K562 (cell line): ENCODE data around the gene PLAAT5. TPM values are rescaled to one million over a fixed set of nuclear protein-coding genes. Genes with fewer than 3 reads are reported as not detected.
A peak's percentile ranks its signal among the peaks of the same experiment; 100 is the strongest.

Experiments used
- ATAC-seq: fragments of 200-7000 bp; cut with Tn5 transposase; 3 replicates; pipeline ENCODE4 v1.9.1; 2020; ENCODE audit warnings: moderate library complexity
- BruUV-seq: library from RNA; stranded (reverse); fragments of 400-500 nt; replicated peaks from 2 replicates; lab custom pipeline; 2021; lab: Mats Ljungman, UMichigan
- CTCF ChIA-PET: fragments of 300-600 bp; formaldehyde crosslinking; extraction: SDS; loops from one replicate; lab custom pipeline; 2021; ENCODE audit warnings: low intra/inter-chr PET ratio; lab: Yijun Ruan, JAX
- POLR2A ChIA-PET: fragments of 300-600, 350-650 bp; sonication (Branson Sonifier 250); formaldehyde crosslinking; extraction: SDS; loops from one replicate; lab custom pipeline; 2021; ENCODE audit warnings: antibody characterized with exemption, inconsistent platforms; lab: Yijun Ruan, JAX
- DNase-seq, 4 experiments: peaks; one replicate each; pipeline versions ENCODE4 v3.0.0 to v3.0.0-alpha.2; 2011 to 2018; ENCODE audit warnings: low spot score in 3 of 4, mixed read lengths in 3 of 4; ENCODE audit errors: extremely low read depth in 1 of 4
- FAIRE-seq: peaks from 2 replicates; lab custom pipeline; 2011; peaks lifted over from hg19 to GRCh38; lab: Jason Lieb, UNC
- H2AFZ ChIP-seq: 2 replicates; pipeline ENCODE4 v1.6.0; 2011; ENCODE audit warnings: low read depth, low read length, control low read depth, inconsistent platforms
- H3K27ac ChIP-seq: fragments of 200-600 bp; 3 replicates; pipeline ENCODE4 v1.8.0; 2011; ENCODE audit warnings: low read depth, mild to moderate bottlenecking, control low read depth, inconsistent platforms, low read length, moderate library complexity, mixed read lengths; ENCODE audit errors: extremely low read depth
- H3K27me3 ChIP-seq, 2 experiments: fragments of 300-600 bp in 1 of 2; 2 replicates in 1 of 2; 3 replicates in 1 of 2; pipeline versions ENCODE4 v1.6.0 to v1.8.0; 2011; ENCODE audit warnings: inconsistent platforms in 2 of 2, low read length in 2 of 2, mild to moderate bottlenecking in 1 of 2, mixed read lengths in 1 of 2, moderate library complexity in 1 of 2; ENCODE audit not compliant: control insufficient read depth in 2 of 2, insufficient read depth in 2 of 2
- H3K36me3 ChIP-seq: fragments of 300-600 bp; 3 replicates; pipeline ENCODE4 v1.8.0; 2011; ENCODE audit warnings: mild to moderate bottlenecking, low read length, inconsistent platforms; ENCODE audit not compliant: control insufficient read depth, insufficient read depth
- H3K4me1 ChIP-seq, 2 experiments: fragments of 200-600 bp in 1 of 2; replicated peaks in 1 of 2; 2 replicates in 1 of 2; 3 replicates in 1 of 2; pipeline versions ENCODE4 v1.5.1 to v1.8.0; 2011; ENCODE audit warnings: inconsistent platforms in 2 of 2, low read length in 2 of 2, mild to moderate bottlenecking in 1 of 2, mixed read lengths in 1 of 2, moderate library complexity in 1 of 2; ENCODE audit not compliant: control insufficient read depth in 2 of 2, insufficient read depth in 2 of 2
- H3K4me2 ChIP-seq: 2 replicates; pipeline ENCODE4 v1.6.1; 2011; ENCODE audit warnings: low read length, control low read depth, inconsistent platforms, mixed read lengths; ENCODE audit not compliant: insufficient read depth
- H3K4me3 ChIP-seq: fragments of 200-600 bp; sonication (generic), shearing (Covaris generic); 2 replicates; pipeline ENCODE4 v1.5.1; 2016; ENCODE audit warnings: control low read depth, inconsistent platforms
- H3K79me2 ChIP-seq: fragments of 200-600 bp; 3 replicates; pipeline ENCODE4 v1.8.0; 2011; ENCODE audit warnings: low read length, inconsistent platforms; ENCODE audit not compliant: control insufficient read depth, insufficient read depth
- H3K9ac ChIP-seq, 2 experiments: 2 replicates each; pipeline versions ENCODE4 v1.6.0 to v1.6.1; 2011; ENCODE audit warnings: low read depth in 2 of 2, low read length in 2 of 2, control low read depth in 1 of 2, inconsistent platforms in 1 of 2, mild to moderate bottlenecking in 1 of 2, mixed read lengths in 1 of 2; ENCODE audit not compliant: insufficient read depth in 1 of 2
- H3K9me1 ChIP-seq: one replicate; pipeline ENCODE4 v1.6.0; 2011; ENCODE audit warnings: inconsistent platforms, mild to moderate bottlenecking, low read length, moderate library complexity; ENCODE audit not compliant: control insufficient read depth, insufficient read depth
- H3K9me3 ChIP-seq: replicated peaks from 2 replicates; pipeline ENCODE4 v1.5.1; 2011; ENCODE audit warnings: low read depth, low read length, inconsistent platforms; ENCODE audit not compliant: control insufficient read depth, insufficient read depth
- H4K20me1 ChIP-seq: replicated peaks from 2 replicates; pipeline ENCODE4 v1.6.1; 2011; ENCODE audit warnings: low read length, inconsistent platforms, mixed read lengths; ENCODE audit not compliant: control insufficient read depth, insufficient read depth
- BACH1 ChIP-seq: fragments of 200-800 bp; sonication (Bioruptor generic); IDR thresholded peaks from 2 replicates; pipeline ENCODE4 v1.6.1; 2016; ENCODE audit warnings: missing genetic modification characterization, missing compliant biosample characterization
- GABPA ChIP-seq: fragments of 200-800 bp; sonication (Bioruptor generic); conservative IDR thresholded peaks from 2 replicates; pipeline ENCODE4 v1.6.1; 2016; ENCODE audit warnings: low read depth, missing genetic modification characterization, missing compliant biosample characterization
- GATA2 ChIP-seq: sonication (generic); formaldehyde crosslinking; IDR thresholded peaks from 2 replicates; pipeline ENCODE4 v1.4.0; 2020; ENCODE audit warnings: mild to moderate bottlenecking, missing genetic modification reagents
- L3MBTL2 ChIP-seq: fragments of 450-650 bp; IDR thresholded peaks from 2 replicates; pipeline ENCODE4 v1.6.1; 2016; ENCODE audit warnings: mild to moderate bottlenecking, moderate library complexity
- POLR3A ChIP-seq: IDR thresholded peaks from 2 replicates; pipeline ENCODE4 v1.6.1; 2011; ENCODE audit warnings: borderline replicate concordance, mild to moderate bottlenecking, moderate library complexity; ENCODE audit not compliant: insufficient read length, insufficient read depth; ENCODE audit errors: extremely low read depth
- RREB1 ChIP-seq: fragments of 250-450 bp; sonication (Bioruptor Pico); IDR thresholded peaks from 2 replicates; pipeline ENCODE4 v1.4.0; 2020
- TEAD4 ChIP-seq, 2 experiments: sonication (generic) in 1 of 2; formaldehyde crosslinking in 1 of 2; IDR thresholded peaks; 2 replicates each; pipeline versions ENCODE4 v1.6.1 to v1.8.0; 2012 to 2022; ENCODE audit warnings: borderline replicate concordance in 1 of 2, inconsistent platforms in 1 of 2, low read length in 1 of 2, mild to moderate bottlenecking in 1 of 2, missing genetic modification reagents in 1 of 2
- ZNF175 ChIP-seq: fragments of 200-800 bp; sonication (Bioruptor generic); IDR thresholded peaks from 2 replicates; pipeline ENCODE4 v1.6.1; 2016; ENCODE audit warnings: low read depth, mild to moderate bottlenecking, missing genetic modification characterization, missing compliant biosample characterization
- ZNF592 ChIP-seq: fragments of 450-650 bp; IDR thresholded peaks from 2 replicates; pipeline ENCODE4 v1.6.1; 2017; ENCODE audit warnings: antibody characterized with exemption, mild to moderate bottlenecking
- WGBS: fragments of 100-300 bp; shearing (Covaris generic); methylation state at CpG from one replicate; pipeline ENCODE4 v1.1.6; 2016; ENCODE audit warnings: low coverage, mixed read lengths; ENCODE audit not compliant: insufficient coverage; ENCODE audit errors: missing lambda C conversion rate; 5-methylcytosine and 5-hydroxymethylcytosine counted together
- in situ Hi-C: fragments of 300-500 bp; cut with MboI; formaldehyde crosslinking; loops from 4 replicates; pipeline ENCODE4 v1.15.0; 2018; ENCODE audit warnings: inconsistent platforms, mixed read lengths
- intact Hi-C: fragments of 100-400 bp; cut with micrococcal nuclease; formaldehyde crosslinking; loops from 2 replicates; pipeline ENCODE4 v1.14.2; 2022
- polyA plus RNA-seq, 8 experiments: library from polyadenylated mRNA; depleted of rRNA in 4 of 8; stranded (reverse) in 5 of 8; unstranded in 3 of 8; fragments of >200 nt; fragmentation: Nextera tagmentation in 2 of 8; fragmentation: Illumina TruSeq in 1 of 8; extraction: Ambion mirVana in 2 of 8; extraction: Trizol in 1 of 8; gene quantifications; 2 replicates each; pipeline versions ENCODE4 v1.2.1 to v1.2.3, GENCODE V29; 2011 to 2014; ENCODE audit warnings: inconsistent platforms in 1 of 8, missing spikeins in 1 of 8
- total RNA-seq, 7 experiments: library from RNA; depleted of rRNA in 6 of 7; stranded (reverse); fragments of >200 nt in 6 of 7; fragmentation: Illumina TruSeq in 2 of 7; extraction: Trizol in 2 of 7; gene quantifications; 2 replicates each; pipeline versions ENCODE4 v1.2.1 to v1.2.3, GENCODE V29; 2011 to 2021; ENCODE audit warnings: low replicate concordance in 1 of 7

PLAAT5 gene
- total and polyA plus RNA-seq, 9 of the 15 experiments (the other 6 are each of a cell fraction or from before 2014, with no cell fraction given) = not detected

GRCh38 chr11:63502252-63502820 lies 11.4 kb upstream of the PLAAT5 start:
- intact Hi-C loops = no loop called here
- no peak overlapping the region for H3K4me3 ChIP-seq
- H3K27me3 ChIP-seq = no peaks in the 10 kb centered on the region
- ChIA-PET CTCF (no interaction called here), POLR2A (no interaction called here)
- H3K4me1 ChIP-seq = peaks cover 31 to 51% of the 10 kb centered on the region in 2 experiments
- H4K20me1 ChIP-seq = no peaks in the 10 kb centered on the region
- no peaks in the 10 kb centered on the region for H3K36me3 ChIP-seq
- H3K4me2 ChIP-seq = no peak overlapping the region; the same call in 1 of the 2 replicates
- in situ Hi-C loops = no loop called here
- DNase-seq (peak in 2 of 4 experiments; percentile 31 to 57), FAIRE-seq (peak; percentile 51), ATAC-seq (peak; percentile 50)
- H3K9ac ChIP-seq = no peak overlapping the region; a peak in 1 of 4 replicates
- H3K27ac ChIP-seq = peak overlapping the region; percentile 55
- peak overlapping the region; percentile 88 for H2AFZ ChIP-seq
- H3K9me1 ChIP-seq = no peaks in the 10 kb centered on the region
- no TSS peak for BruUV-seq
- H3K79me2 ChIP-seq = no peaks in the 10 kb centered on the region
- 13% methylated on average over 2 of the region's 2 CpGs for WGBS
- H3K9me3 ChIP-seq = peaks cover 4% of the 10 kb centered on the region; the same call in 1 of the 2 replicates
- TF ChIP-seq GABPA = peak; percentile 46
- TF ChIP-seq TEAD4 (IDR thresholded peaks at IDR 0.05; ENCODE audit: low read length) = 0 out of 2 replicates have a peak, but pooled peaks have one; percentile 12
- TF ChIP-seq TEAD4 (CRISPR knock-in tag; IDR thresholded peaks at IDR 0.05; ENCODE audit: borderline replicate concordance) = no peak
- TF ChIP-seq BACH1 = peak; percentile 64; the same call in 1 of the 2 replicates
- TF ChIP-seq GATA2 = peak; percentile 48; the same call in 1 of the 2 replicates
- TF ChIP-seq POLR3A = no peak
- TF ChIP-seq RREB1 = 0 out of 2 replicates have a peak, but pooled peaks have one; percentile 15
- peak; percentile 42; the same call in 1 of the 2 replicates for TF ChIP-seq L3MBTL2
- TF ChIP-seq ZNF592 = 0 out of 2 replicates have a peak, but pooled peaks have one; percentile 23
- TF ChIP-seq ZNF175 (CRISPR knock-in tag) = 0 out of 2 replicates have a peak, but pooled peaks have one; percentile 56
